ENCODE results near the gene ECI2. TPM values are rescaled to one million over a fixed set of nuclear protein-coding genes. Genes with fewer than 3 reads are reported as not detected.
"Not testable (repeated sequence)": the region's sequence is repeated elsewhere in the genome, so short reads cannot be mapped to it uniquely, and the experiment has no call there.

The ECI2 gene
- total RNA-seq, 1 experiment from 2014 or later = 2.0 TPM

DNA sequence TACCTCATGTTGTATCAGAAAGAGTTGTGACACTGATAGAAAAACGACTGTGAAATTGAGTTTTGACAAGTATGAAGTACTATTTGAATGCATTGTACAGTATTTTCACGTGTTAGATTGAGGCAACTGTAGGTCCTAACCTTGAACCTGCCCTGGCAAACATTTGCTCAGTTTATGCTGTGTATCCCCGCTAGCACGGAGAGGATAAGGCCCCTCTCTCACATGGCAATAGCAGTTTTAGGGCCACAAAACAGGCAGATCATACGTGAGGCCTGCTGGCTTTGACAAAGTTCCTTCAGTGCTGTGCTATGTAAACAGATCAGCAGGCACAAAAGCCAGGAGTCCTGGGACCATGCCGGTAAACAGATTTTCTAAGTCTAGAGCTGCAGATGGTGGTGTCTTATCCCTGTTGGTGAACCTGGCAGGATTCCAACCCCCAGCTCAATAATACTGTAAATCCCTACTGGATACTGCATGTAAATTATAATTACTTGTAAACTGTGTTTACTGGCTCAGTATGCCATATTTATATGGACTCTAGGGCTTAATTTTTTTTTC is 32.6 kb downstream of the ECI2 start:
- DNase-seq (ENCODE audit: low spot score) = no peak

DNA sequence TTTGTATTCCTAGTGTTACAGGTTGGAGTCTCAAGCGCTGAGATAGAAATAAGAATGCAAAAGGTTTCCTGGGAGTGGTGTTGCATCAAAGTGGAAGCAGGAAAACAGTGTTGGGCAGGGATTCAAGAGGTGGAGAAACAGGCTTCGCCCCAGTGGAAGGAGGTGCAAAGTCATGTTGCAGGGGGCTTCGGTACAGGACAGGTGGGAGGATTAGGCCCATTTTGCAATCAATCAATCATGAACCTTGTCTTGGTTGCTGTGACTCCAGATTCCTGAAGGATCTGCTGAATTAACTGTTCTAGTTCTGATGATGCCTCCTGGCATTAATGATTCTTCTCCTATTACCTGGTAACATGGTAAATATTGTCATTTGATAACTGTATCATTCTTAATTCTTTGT is 34.1 kb downstream of the ECI2 start:
- DNase-seq (ENCODE audit: low spot score) = no peak

DNA sequence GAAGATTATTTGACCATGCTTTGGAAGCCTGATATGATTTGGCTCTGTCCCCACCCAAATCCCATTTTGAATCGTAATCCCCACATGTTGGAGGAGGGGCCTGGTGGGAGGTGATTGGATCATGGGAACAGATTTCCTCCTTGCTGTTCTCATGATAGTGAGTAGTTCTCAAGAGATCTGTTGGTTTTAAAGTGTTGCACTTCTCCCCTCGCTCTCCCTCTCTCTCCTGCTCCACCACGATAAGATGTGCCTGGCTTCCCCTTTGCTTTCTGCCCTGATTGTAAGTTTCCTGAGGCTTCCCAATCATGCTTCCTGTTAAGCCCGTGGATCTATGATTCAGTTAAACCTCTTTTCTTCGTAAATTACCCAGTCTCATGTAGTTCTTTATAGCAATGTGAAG is 34.7 kb downstream of the ECI2 start:
- DNase-seq (ENCODE audit: low spot score) = no peak

GRCh38 chr6:4093288-4093687 is 42.1 kb downstream of the ECI2 start:
- no peak for DNase-seq (ENCODE audit: low spot score)

DNA sequence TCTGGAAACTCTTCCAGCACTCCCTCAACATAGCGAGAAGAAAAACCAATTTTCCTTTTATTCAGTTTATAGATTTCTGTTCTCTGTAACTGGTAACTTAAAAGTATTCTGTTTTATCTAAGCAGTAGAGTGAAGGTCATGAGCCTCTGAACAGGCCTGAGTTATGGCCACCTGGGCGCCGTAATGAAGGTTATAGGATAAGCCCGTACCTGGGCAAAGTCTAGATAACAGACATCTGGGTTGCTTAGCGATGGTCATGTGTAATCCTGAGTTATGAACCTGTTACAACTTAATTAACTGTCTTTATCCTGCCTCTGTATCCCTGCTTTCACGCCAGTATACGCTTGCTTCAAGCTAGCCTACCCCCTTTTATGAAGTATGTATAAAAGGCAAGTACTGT is 43.4 kb downstream of the ECI2 start:
- DNase-seq (ENCODE audit: low spot score) = no peak

DNA sequence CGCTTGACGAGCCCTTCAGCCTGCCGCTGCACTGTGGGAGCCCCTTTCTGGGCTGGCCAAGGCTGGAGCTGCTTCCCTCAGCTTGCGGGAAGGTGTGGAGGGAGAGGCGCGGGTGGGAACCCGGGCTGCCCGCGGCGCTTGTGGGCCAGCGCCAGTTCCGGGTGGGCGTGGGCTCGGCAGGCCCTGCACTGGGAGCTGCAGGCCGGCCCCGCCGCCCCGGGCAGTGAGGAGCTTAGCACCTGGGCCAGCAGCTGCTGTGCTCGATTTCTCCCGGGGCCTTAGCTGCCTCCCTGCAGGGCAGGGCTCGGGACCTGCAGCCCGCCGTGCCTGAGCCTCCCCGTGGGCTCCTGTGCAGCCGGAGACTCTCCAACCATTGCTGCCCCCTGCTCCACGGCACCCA is 45.3 kb downstream of the ECI2 start:
- not testable (repeated sequence) for DNase-seq (ENCODE audit: low spot score)

GRCh38 chr6:4088704-4089103 is 46.7 kb downstream of the ECI2 start:
- DNase-seq (ENCODE audit: low spot score) = no peak

- DNase-seq (ENCODE audit: low spot score) = no peak
Observed at GRCh38 chr6:4085332-4085700, 50.1 kb downstream of the ECI2 start.

- no peak for DNase-seq (ENCODE audit: low spot score)
Observed at GRCh38 chr6:4084444-4085331, 50.7 kb downstream of the ECI2 start.

DNA sequence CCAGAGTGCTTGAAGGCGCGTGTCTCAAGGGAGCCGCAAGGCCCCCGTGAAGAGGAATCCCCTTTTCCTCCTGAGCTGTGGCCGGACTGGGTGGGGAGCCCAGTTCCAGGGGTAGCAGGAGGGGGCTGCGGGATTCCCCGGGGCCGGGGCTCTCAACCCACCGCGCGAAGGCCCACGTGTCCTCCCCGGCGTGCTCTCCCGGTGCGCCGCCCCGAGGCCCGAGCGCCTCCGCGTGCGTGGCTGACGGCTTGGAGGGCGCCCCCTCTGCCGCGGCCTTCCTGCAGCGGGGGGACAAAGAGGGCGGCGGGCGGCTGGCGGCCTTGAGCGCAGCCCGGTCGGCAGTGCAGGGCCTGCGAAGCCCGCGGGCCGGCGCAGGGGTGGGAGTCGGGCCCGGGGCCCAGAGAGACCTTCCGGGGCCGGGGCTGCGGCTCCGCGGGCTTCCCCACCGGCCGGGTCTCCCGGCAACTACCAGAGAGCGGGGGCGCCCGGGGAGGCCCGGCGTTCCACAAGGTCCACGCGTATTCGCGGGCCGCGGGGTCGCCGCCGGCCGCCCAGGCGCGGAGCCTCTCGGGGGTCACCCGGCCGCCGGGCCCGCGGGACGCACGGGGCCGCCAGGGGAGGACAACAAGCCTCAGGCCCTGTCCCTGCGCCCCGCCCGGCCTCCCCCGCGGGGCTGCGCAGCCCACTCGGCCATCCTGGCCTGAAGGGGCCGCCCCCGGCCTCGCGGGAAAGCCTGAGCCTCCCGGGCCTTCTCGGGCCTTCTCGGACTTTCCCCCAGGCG is 56.5 kb downstream of the ECI2 start, which contains the start of gene FAM217A:
FAM217A (minus strand) TSS at position 447 of the 781 bp plus-strand sequence. CDS start 1,723 bp downstream, outside the sequence.
- no peak for DNase-seq (ENCODE audit: low spot score)

- no peak for DNase-seq (ENCODE audit: low spot score)
Observed at GRCh38 chr6:4074478-4075235, 60.7 kb downstream of the ECI2 start.

DNA sequence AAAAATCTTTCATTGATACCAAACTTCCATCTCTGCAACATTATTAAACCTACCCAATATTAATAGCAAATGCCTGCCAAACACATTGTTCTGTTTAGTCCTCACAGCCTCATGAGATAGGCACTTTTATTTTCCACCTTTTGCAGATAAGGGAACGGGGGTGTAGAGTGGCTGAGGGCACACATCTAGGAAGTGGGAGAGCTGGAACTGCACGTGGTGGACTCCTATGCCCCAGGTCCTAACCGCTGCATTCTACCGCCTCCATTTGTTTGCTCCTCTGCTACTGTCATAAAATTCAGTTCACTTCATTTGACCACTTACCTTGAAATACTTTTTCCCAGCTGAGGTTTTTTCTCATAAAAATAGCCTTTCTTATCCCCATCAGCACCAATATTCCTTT is 64.0 kb downstream of the ECI2 start:
- no peak for DNase-seq (ENCODE audit: low spot score)

DNA sequence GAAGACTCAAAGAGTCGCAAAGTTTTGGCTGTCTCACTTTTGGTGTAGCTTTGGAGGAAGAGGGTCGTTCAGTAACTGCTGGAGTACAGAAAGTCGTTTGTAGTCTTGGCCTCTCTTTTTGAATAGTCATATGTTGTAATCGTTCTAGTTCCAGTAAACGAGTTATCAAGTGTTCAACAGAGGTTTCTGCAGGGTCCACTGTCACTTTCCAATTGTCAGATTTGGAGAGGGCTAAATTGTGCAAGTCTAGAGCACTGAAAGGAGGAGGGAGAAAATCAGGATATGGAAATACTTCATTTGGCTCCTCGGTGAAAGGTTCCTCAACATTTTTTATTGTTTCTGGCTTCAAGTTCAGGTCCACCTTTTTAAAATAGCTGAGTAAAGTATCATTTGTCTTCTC is 66.2 kb downstream of the ECI2 start:
- DNase-seq (ENCODE audit: low spot score) = no peak

DNA sequence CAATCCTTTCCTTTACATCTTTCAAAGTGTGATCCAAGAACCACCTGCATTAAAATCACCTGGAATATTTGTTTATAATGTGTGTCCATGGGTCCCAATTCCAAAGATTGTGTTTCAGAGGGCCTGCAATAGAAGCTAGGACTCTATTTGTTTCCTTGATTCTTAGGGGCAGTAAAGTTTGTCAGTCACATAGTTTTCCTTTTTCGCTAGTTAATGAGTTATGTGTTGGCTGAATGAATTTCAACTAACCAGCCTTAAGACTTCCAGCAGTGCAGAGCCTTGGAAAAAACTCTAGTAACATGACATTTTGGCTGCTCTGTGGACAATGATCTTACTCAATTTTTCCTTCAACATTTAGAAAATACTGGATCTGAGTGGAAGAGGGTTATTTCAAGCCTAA is 67.7 kb downstream of the ECI2 start:
- DNase-seq (ENCODE audit: low spot score) = no peak

DNA sequence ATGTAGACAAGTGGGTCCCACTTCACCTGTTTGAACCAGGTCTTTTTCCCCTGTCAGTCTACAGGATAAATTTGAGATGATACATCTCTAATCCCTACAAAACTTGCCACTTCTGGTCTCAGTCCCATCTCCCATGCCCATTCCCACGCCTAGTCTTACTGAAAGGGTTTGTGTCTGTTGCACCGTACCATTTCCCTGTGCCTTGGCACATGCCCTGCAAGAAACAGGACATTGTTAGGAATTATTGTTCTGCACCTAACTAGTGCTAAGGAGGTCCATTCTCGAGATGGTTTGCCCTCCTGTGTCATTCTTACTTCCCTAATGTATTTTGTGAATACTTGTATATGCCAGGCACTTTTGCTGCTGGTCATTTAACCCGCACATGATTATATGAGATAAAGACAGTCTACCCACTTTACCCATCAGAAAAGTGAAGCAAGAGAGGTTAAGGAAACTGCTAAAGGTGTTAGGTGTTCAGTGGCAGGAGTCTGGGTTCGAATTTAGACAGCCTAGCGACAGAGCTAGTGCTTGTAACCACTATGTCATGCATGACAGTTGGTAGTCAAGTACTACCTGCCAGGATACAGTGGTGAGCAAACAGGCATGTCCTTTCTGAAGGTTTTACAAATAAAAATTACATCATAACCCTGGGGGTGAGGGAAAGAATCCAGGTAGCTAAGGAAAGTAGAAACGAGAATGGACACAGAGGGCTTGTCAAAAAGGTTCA is 69.2 kb downstream of the ECI2 start:
- DNase-seq (ENCODE audit: low spot score) = peak; percentile 6

Other genes with a start within 250 kb of the ECI2 start
- gene FAM217A, start 56.4 kb downstream of the ECI2 start, total RNA-seq (2014; rRNA removed; shearing (Covaris generic)) = not detected in 2 replicates